ENCODE results near the gene TUBB2B.
"Not testable (repeated sequence)": the region's sequence is repeated elsewhere in the genome, so short reads cannot be mapped to it uniquely, and the experiment has no call there.

Gene TUBB2B

GRCh38 chr6:3247255-3248146 lies 20.0 kb upstream of the TUBB2B start:
- no peak overlapping the region for H3K4me2 ChIP-seq
- no peak overlapping the region for H3K27ac ChIP-seq

GRCh38 chr6:3245216-3245615 lies 17.8 kb upstream of the TUBB2B start:
- no peak for TF ChIP-seq Cebpa-rat (IDR thresholded peaks at IDR 0.05)
- Histone ChIP-seq H3K27ac (no peak overlapping the region), H3K4me2 (no peak overlapping the region), H4K20me1 (no peaks in the 10 kb centered on the region), H3K9me3 (no peaks in the 10 kb centered on the region), H3K36me3 (no peaks in the 10 kb centered on the region), H3K9ac (no peak overlapping the region), H3K4me3 (no peak overlapping the region), H3K27me3 (no peaks in the 10 kb centered on the region), H3K4me1 (no peaks in the 10 kb centered on the region)

More at GRCh38 chr6:3247255-3248146, 20.0 kb upstream of the TUBB2B start:
- H3K4me3 ChIP-seq, result no peak overlapping the region
- no peaks in the 10 kb centered on the region for H3K27me3 ChIP-seq
- no peak for TF ChIP-seq Cebpa-rat (IDR thresholded peaks at IDR 0.05)
- no peak overlapping the region for H3K9ac ChIP-seq
- H4K20me1 ChIP-seq, result no peaks in the 10 kb centered on the region
- H3K9me3 ChIP-seq, result no peaks in the 10 kb centered on the region
- no peaks in the 10 kb centered on the region for H3K36me3 ChIP-seq
- peaks cover 4% of the 10 kb centered on the region; the same call in 1 of the 2 replicates for H3K4me1 ChIP-seq

GRCh38 chr6:3244832-3245161 lies 17.3 kb upstream of the TUBB2B start:
- H3K9me3 ChIP-seq, H3K4me3 ChIP-seq, H3K9ac ChIP-seq: not testable (repeated sequence)

GRCh38 chr6:3244003-3244831 lies 16.8 kb upstream of the TUBB2B start:
- H3K4me3 ChIP-seq, result no peak overlapping the region
- no peaks in the 10 kb centered on the region for H3K27me3 ChIP-seq
- no peak for TF ChIP-seq Cebpa-rat (IDR thresholded peaks at IDR 0.05)
- H3K4me1 ChIP-seq, result no peaks in the 10 kb centered on the region
- no peaks in the 10 kb centered on the region for H4K20me1 ChIP-seq
- H3K27ac ChIP-seq, result no peak overlapping the region
- H3K9ac ChIP-seq, result no peak overlapping the region
- no peaks in the 10 kb centered on the region for H3K9me3 ChIP-seq
- H3K36me3 ChIP-seq, result no peaks in the 10 kb centered on the region
- no peak overlapping the region for H3K4me2 ChIP-seq

More at GRCh38 chr6:3244832-3245161, 17.3 kb upstream of the TUBB2B start:
- not testable (repeated sequence) for H3K27ac ChIP-seq, H3K36me3 ChIP-seq, H3K4me1 ChIP-seq, H3K4me2 ChIP-seq, H3K27me3 ChIP-seq, H4K20me1 ChIP-seq

GRCh38 chr6:3242768-3243167 lies 15.3 kb upstream of the TUBB2B start:
- Histone ChIP-seq H3K27me3 (no peaks in the 10 kb centered on the region), H4K20me1 (no peaks in the 10 kb centered on the region), H3K9ac (no peak overlapping the region), H3K4me1 (peaks cover 4% of the 10 kb centered on the region), H3K4me2 (no peak overlapping the region), H3K27ac (no peak overlapping the region), H3K9me3 (no peaks in the 10 kb centered on the region), H3K4me3 (no peak overlapping the region), H3K36me3 (no peaks in the 10 kb centered on the region)
- no peak for TF ChIP-seq Cebpa-rat (IDR thresholded peaks at IDR 0.05)

DNA sequence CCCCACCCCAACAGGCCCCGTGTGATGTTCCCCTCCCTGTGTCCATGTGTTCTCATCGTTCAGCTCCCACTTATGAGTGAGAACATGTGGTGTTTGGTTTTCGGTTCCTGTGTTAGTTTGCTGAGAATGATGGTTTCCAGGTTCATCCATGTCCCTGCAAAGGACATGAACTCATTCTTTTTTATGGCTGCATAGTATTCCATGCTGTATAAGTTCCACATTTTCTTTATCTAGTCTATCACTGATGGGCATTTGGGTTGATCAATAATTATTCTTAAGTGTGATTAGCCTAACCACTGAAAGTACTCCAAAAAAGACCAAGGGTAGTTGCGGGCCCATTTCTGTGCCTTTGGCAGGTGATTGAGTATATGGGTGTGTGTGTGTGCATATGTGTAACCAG lies 14.3 kb upstream of the TUBB2B start:
- H3K9ac ChIP-seq, H3K27ac ChIP-seq, H3K9me3 ChIP-seq, H3K4me2 ChIP-seq, H4K20me1 ChIP-seq, H3K27me3 ChIP-seq, H3K4me3 ChIP-seq, H3K36me3 ChIP-seq: not testable (repeated sequence)
- H3K4me1 ChIP-seq, result peaks cover 14% of the 10 kb centered on the region

- Histone ChIP-seq H3K4me2 (no peak overlapping the region), H3K9ac (no peak overlapping the region), H3K4me1 (peaks cover 19% of the 10 kb centered on the region), H3K27ac (no peak overlapping the region), H4K20me1 (no peaks in the 10 kb centered on the region), H3K4me3 (no peak overlapping the region), H3K27me3 (peaks cover 10% of the 10 kb centered on the region), H3K9me3 (no peaks in the 10 kb centered on the region), H3K36me3 (no peaks in the 10 kb centered on the region)
- no peak for TF ChIP-seq Cebpa-rat (IDR thresholded peaks at IDR 0.05)
These were observed 13.1 kb upstream of the TUBB2B start for GRCh38 chr6:3240595-3240994.

- H3K36me3 ChIP-seq, result no peaks in the 10 kb centered on the region
- H3K4me1 ChIP-seq, result peaks cover 22% of the 10 kb centered on the region
- no peak overlapping the region for H3K4me3 ChIP-seq
- H3K27ac ChIP-seq, result no peak overlapping the region
- no peak for TF ChIP-seq Cebpa-rat (IDR thresholded peaks at IDR 0.05)
- H4K20me1 ChIP-seq, result no peaks in the 10 kb centered on the region
- no peak overlapping the region for H3K4me2 ChIP-seq
- peaks cover 13% of the 10 kb centered on the region for H3K27me3 ChIP-seq
- H3K9me3 ChIP-seq, result no peaks in the 10 kb centered on the region
- H3K9ac ChIP-seq, result no peak overlapping the region
These were observed 11.8 kb upstream of the TUBB2B start for GRCh38 chr6:3239110-3239830.

GRCh38 chr6:3237761-3238662 lies 10.6 kb upstream of the TUBB2B start:
- H3K9me3 ChIP-seq, result no peaks in the 10 kb centered on the region
- H3K36me3 ChIP-seq, result no peaks in the 10 kb centered on the region
- no peak overlapping the region for H3K4me3 ChIP-seq
- no peak overlapping the region for H3K27ac ChIP-seq
- no peak overlapping the region for H3K9ac ChIP-seq
- H4K20me1 ChIP-seq, result no peaks in the 10 kb centered on the region; the same call in 1 of the 2 replicates
- H3K4me2 ChIP-seq, result peak overlapping the region; percentile 47
- H3K27me3 ChIP-seq, result peaks cover 25% of the 10 kb centered on the region
- H3K4me1 ChIP-seq, result peaks cover 22% of the 10 kb centered on the region
- TF ChIP-seq Cebpa-rat (IDR thresholded peaks at IDR 0.05), result no peak

Measured in BLaER1 (cell line).